ENCODE data around the gene TCAF2.
"Not testable (repeated sequence)": the region's sequence is repeated elsewhere in the genome, so short reads cannot be mapped to it uniquely, and the experiment has no call there.

GRCh38 chr7:143633013-143633618 is 12.3 kb downstream of the TCAF2 start:
- not testable (repeated sequence) for TF ChIP-seq CTCF (IDR thresholded peaks at IDR 0.05; ENCODE audit: low read depth, low read length, missing input control); REST (IDR thresholded peaks at IDR 0.05); JUND (IDR thresholded peaks at IDR 0.05); MAX (IDR thresholded peaks at IDR 0.05); RAD21 (IDR thresholded peaks at IDR 0.05); SP1 (IDR thresholded peaks at IDR 0.05)

Measured in liver (tissue), 3 donors.